Measurements from ENCODE around the gene PTH2R. TPM values are rescaled to one million over a fixed set of nuclear protein-coding genes. Genes with fewer than 3 reads are reported as not detected.
"Not testable (repeated sequence)": the region's sequence is repeated elsewhere in the genome, so short reads cannot be mapped to it uniquely, and the experiment has no call there.

PTH2R gene
- total RNA-seq, 1 donor from 2014 or later, result not detected

GRCh38 chr2:208369091-208369490 lies 37.5 kb upstream of the PTH2R start:
- H3K9me3 Mint-ChIP-seq (ENCODE audit: unreplicated experiment), result peaks cover 9% of the 10 kb centered on the region
- peaks cover 3% of the 10 kb centered on the region for H3K36me3 Mint-ChIP-seq (ENCODE audit: low read depth, unreplicated experiment)

GRCh38 chr2:208370881-208371633 lies 35.5 kb upstream of the PTH2R start:
- TF ChIP-seq CTCF (IDR thresholded peaks at IDR 0.05; ENCODE audit: unreplicated experiment), result no peak
- no peaks in the 10 kb centered on the region for H3K4me1 Mint-ChIP-seq (ENCODE audit: unreplicated experiment)
- no peaks in the 10 kb centered on the region for H3K36me3 Mint-ChIP-seq (ENCODE audit: low read depth, unreplicated experiment)
- no peak for DNase-seq (ENCODE audit: low spot score)
- no peaks in the 10 kb centered on the region for H3K27me3 Mint-ChIP-seq (ENCODE audit: unreplicated experiment)
- H3K9me3 Mint-ChIP-seq (ENCODE audit: unreplicated experiment), result no peaks in the 10 kb centered on the region
- no peak overlapping the region for H3K4me3 Mint-ChIP-seq (ENCODE audit: unreplicated experiment)
- H3K27ac Mint-ChIP-seq (ENCODE audit: unreplicated experiment), result no peak overlapping the region

More at GRCh38 chr2:208369091-208369490, 37.5 kb upstream of the PTH2R start:
- no peak overlapping the region for H3K4me3 Mint-ChIP-seq (ENCODE audit: unreplicated experiment)
- no peak for TF ChIP-seq CTCF (IDR thresholded peaks at IDR 0.05; ENCODE audit: unreplicated experiment)
- no peaks in the 10 kb centered on the region for H3K27me3 Mint-ChIP-seq (ENCODE audit: unreplicated experiment)
- H3K27ac Mint-ChIP-seq (ENCODE audit: unreplicated experiment), result no peak overlapping the region
- H3K4me1 Mint-ChIP-seq (ENCODE audit: unreplicated experiment), result no peaks in the 10 kb centered on the region
- DNase-seq (ENCODE audit: low spot score), result no peak

- DNase-seq (ENCODE audit: low spot score), result no peak
- H3K4me3 Mint-ChIP-seq (ENCODE audit: unreplicated experiment), result no peak overlapping the region
- H3K27ac Mint-ChIP-seq (ENCODE audit: unreplicated experiment), result no peak overlapping the region
- H3K36me3 Mint-ChIP-seq (ENCODE audit: low read depth, unreplicated experiment), result no peaks in the 10 kb centered on the region
- H3K9me3 Mint-ChIP-seq (ENCODE audit: unreplicated experiment), result no peaks in the 10 kb centered on the region
- H3K4me1 Mint-ChIP-seq (ENCODE audit: unreplicated experiment), result no peaks in the 10 kb centered on the region
- no peak for TF ChIP-seq CTCF (IDR thresholded peaks at IDR 0.05; ENCODE audit: unreplicated experiment)
- no peaks in the 10 kb centered on the region for H3K27me3 Mint-ChIP-seq (ENCODE audit: unreplicated experiment)
These were observed 35.0 kb upstream of the PTH2R start for GRCh38 chr2:208371634-208371935.

- H3K9me3 Mint-ChIP-seq (ENCODE audit: unreplicated experiment), result no peaks in the 10 kb centered on the region
- H3K4me1 Mint-ChIP-seq (ENCODE audit: unreplicated experiment), result no peaks in the 10 kb centered on the region
- H3K4me3 Mint-ChIP-seq (ENCODE audit: unreplicated experiment), result no peak overlapping the region
- H3K36me3 Mint-ChIP-seq (ENCODE audit: low read depth, unreplicated experiment), result peaks cover 3% of the 10 kb centered on the region
- peak; percentile 49 for DNase-seq (ENCODE audit: low spot score)
- H3K27ac Mint-ChIP-seq (ENCODE audit: unreplicated experiment), result no peak overlapping the region
- H3K27me3 Mint-ChIP-seq (ENCODE audit: unreplicated experiment), result no peaks in the 10 kb centered on the region
- peak; percentile 93 for TF ChIP-seq CTCF (IDR thresholded peaks at IDR 0.05; ENCODE audit: unreplicated experiment)
These were observed 33.0 kb upstream of the PTH2R start for GRCh38 chr2:208373460-208374089.

- peaks cover 3% of the 10 kb centered on the region for H3K36me3 Mint-ChIP-seq (ENCODE audit: low read depth, unreplicated experiment)
- no peak for DNase-seq (ENCODE audit: low spot score)
- no peak overlapping the region for H3K4me3 Mint-ChIP-seq (ENCODE audit: unreplicated experiment)
- no peaks in the 10 kb centered on the region for H3K9me3 Mint-ChIP-seq (ENCODE audit: unreplicated experiment)
- no peaks in the 10 kb centered on the region for H3K4me1 Mint-ChIP-seq (ENCODE audit: unreplicated experiment)
- H3K27ac Mint-ChIP-seq (ENCODE audit: unreplicated experiment), result no peak overlapping the region
- no peaks in the 10 kb centered on the region for H3K27me3 Mint-ChIP-seq (ENCODE audit: unreplicated experiment)
- TF ChIP-seq CTCF (IDR thresholded peaks at IDR 0.05; ENCODE audit: unreplicated experiment), result no peak
These were observed 31.0 kb upstream of the PTH2R start for GRCh38 chr2:208375491-208376068.

- not testable (repeated sequence) for H3K36me3 Mint-ChIP-seq (ENCODE audit: low read depth, unreplicated experiment); H3K4me3 Mint-ChIP-seq (ENCODE audit: unreplicated experiment); H3K27me3 Mint-ChIP-seq (ENCODE audit: unreplicated experiment); H3K4me1 Mint-ChIP-seq (ENCODE audit: unreplicated experiment); H3K9me3 Mint-ChIP-seq (ENCODE audit: unreplicated experiment); DNase-seq (ENCODE audit: low spot score); H3K27ac Mint-ChIP-seq (ENCODE audit: unreplicated experiment)
These were observed 29.2 kb upstream of the PTH2R start for GRCh38 chr2:208377344-208377860.

All from endothelial cell (in vitro differentiated cells).